Mesendoderm (in vitro differentiated cells): ENCODE results near the gene CRACR2A.

ENCODE experiments used
- DNase-seq: peaks from one replicate; pipeline ENCODE4 v3.0.0; 2013
- H2AK5ac ChIP-seq: 2 replicates; pipeline ENCODE4 v1.6.1; 2013; ENCODE audit warnings: low read length, inconsistent platforms
- H2BK120ac ChIP-seq: 2 replicates; pipeline ENCODE4 v1.6.1; 2013; ENCODE audit warnings: low read depth, mild to moderate bottlenecking, low read length, moderate library complexity, mixed read lengths
- H2BK15ac ChIP-seq: replicated peaks from 2 replicates; pipeline ENCODE4 v1.6.1; 2013; ENCODE audit warnings: low read depth, mild to moderate bottlenecking, moderate library complexity
- H2BK5ac ChIP-seq: 2 replicates; pipeline ENCODE4 v1.6.1; 2013; ENCODE audit warnings: low read length, inconsistent platforms
- H3K18ac ChIP-seq: 2 replicates; pipeline ENCODE4 v1.6.1; 2013; ENCODE audit warnings: mild to moderate bottlenecking, low read length, mixed read lengths
- H3K23ac ChIP-seq: one replicate; pipeline ENCODE4 v1.6.1; 2013; ENCODE audit warnings: low read length
- H3K27ac ChIP-seq: 2 replicates; pipeline ENCODE4 v1.5.1; 2013; ENCODE audit warnings: low read depth, mild to moderate bottlenecking, inconsistent platforms, low read length, moderate library complexity
- H3K27me3 ChIP-seq: 2 replicates; pipeline ENCODE4 v1.6.1; 2013; ENCODE audit warnings: low read length, control low read depth, mild to moderate bottlenecking, inconsistent platforms; ENCODE audit not compliant: insufficient read depth, poor library complexity
- H3K36me3 ChIP-seq: 2 replicates; pipeline ENCODE4 v1.6.1; 2013; ENCODE audit warnings: low read length, inconsistent platforms; ENCODE audit not compliant: control insufficient read depth, insufficient read depth
- H3K4ac ChIP-seq: one replicate; pipeline ENCODE4 v1.6.1; 2013; ENCODE audit warnings: low read depth, mild to moderate bottlenecking, low read length, moderate library complexity
- H3K4me1 ChIP-seq: 2 replicates; pipeline ENCODE4 v1.6.1; 2013; ENCODE audit warnings: low read depth, low read length, inconsistent platforms; ENCODE audit not compliant: control insufficient read depth
- H3K4me2 ChIP-seq: 2 replicates; pipeline ENCODE4 v1.6.1; 2013; ENCODE audit warnings: low read length
- H3K4me3 ChIP-seq: 2 replicates; pipeline ENCODE4 v1.5.1; 2013; ENCODE audit warnings: mild to moderate bottlenecking, low read length
- H3K56ac ChIP-seq: one replicate; pipeline ENCODE4 v1.6.1; 2013; ENCODE audit warnings: low read length
- H3K79me1 ChIP-seq: 2 replicates; pipeline ENCODE4 v1.6.1; 2013; ENCODE audit warnings: low read length, inconsistent platforms
- H3K79me2 ChIP-seq: 2 replicates; pipeline ENCODE4 v1.6.1; 2013; ENCODE audit warnings: mild to moderate bottlenecking, low read length; ENCODE audit not compliant: control insufficient read depth, insufficient read depth
- H3K9ac ChIP-seq: 2 replicates; pipeline ENCODE4 v1.6.1; 2013; ENCODE audit warnings: low read length, inconsistent platforms
- H4K5ac ChIP-seq: one replicate; pipeline ENCODE4 v1.6.1; 2013; ENCODE audit warnings: low read length
- H4K8ac ChIP-seq: one replicate; pipeline ENCODE4 v1.6.1; 2013; ENCODE audit warnings: low read depth, mild to moderate bottlenecking, control low read depth, low read length, moderate library complexity
- WGBS: extraction: QIAGEN DNeasy Blood & Tissue Kit; methylation state at CpG from one replicate; pipeline ENCODE4 v1.1.7; 2013; ENCODE audit warnings: low lambda C conversion rate, missing lambda C conversion rate; ENCODE audit not compliant: insufficient coverage; ENCODE audit errors: extremely low coverage; 5-methylcytosine and 5-hydroxymethylcytosine counted together

CRACR2A gene

DNA sequence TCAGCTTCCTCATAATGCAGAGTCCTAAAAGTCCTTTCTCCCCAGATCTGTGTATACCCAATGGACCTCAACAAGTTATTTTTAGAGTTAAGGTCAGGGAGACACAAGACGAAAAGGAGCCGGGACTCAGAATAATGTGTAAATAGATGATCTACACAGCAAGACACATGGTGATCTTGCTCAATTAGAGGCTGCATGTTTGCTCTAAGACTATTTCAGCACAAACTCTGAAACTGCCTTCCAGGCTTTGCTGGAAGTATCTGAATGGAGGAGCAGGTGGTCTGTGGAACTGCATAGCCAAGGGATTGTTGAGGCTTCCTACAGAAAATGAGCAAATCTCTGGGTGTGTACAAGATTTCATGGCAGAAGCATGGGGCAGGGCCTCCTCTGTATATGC is 80.8 kb downstream of the CRACR2A start:
- H3K4me3 ChIP-seq: no peak overlapping the region
- no peak overlapping the region for H3K27ac ChIP-seq
- H3K56ac ChIP-seq: no peak overlapping the region
- H3K9ac ChIP-seq: no peak overlapping the region
- H2BK120ac ChIP-seq: no peak overlapping the region
- H3K4me2 ChIP-seq: no peak overlapping the region
- no peak overlapping the region for H3K4ac ChIP-seq
- no peak overlapping the region for H3K18ac ChIP-seq
- H3K79me2 ChIP-seq: no peaks in the 10 kb centered on the region
- H4K5ac ChIP-seq: no peak overlapping the region
- H3K27me3 ChIP-seq: no peaks in the 10 kb centered on the region
- no peaks in the 10 kb centered on the region for H3K79me1 ChIP-seq
- H3K36me3 ChIP-seq: no peaks in the 10 kb centered on the region
- H3K23ac ChIP-seq: no peak overlapping the region
- H2BK15ac ChIP-seq: no peak overlapping the region
- H2BK5ac ChIP-seq: no peak overlapping the region
- peaks cover 1% of the 10 kb centered on the region for H3K4me1 ChIP-seq
- DNase-seq: no peak
- no CpG with 5 or more reads among the region's 2 CpGs for WGBS
- no peak overlapping the region for H4K8ac ChIP-seq
- no peak overlapping the region for H2AK5ac ChIP-seq

- no peak for DNase-seq
- Histone ChIP-seq H3K4me3 (no peak overlapping the region), H2BK120ac (no peak overlapping the region), H3K36me3 (no peaks in the 10 kb centered on the region), H3K23ac (no peak overlapping the region), H2AK5ac (no peak overlapping the region), H4K5ac (no peak overlapping the region), H4K8ac (no peak overlapping the region), H3K56ac (no peak overlapping the region), H2BK5ac (no peak overlapping the region), H2BK15ac (no peak overlapping the region), H3K4me1 (peaks cover 1% of the 10 kb centered on the region), H3K79me1 (no peaks in the 10 kb centered on the region), H3K18ac (no peak overlapping the region), H3K27me3 (no peaks in the 10 kb centered on the region), H3K27ac (no peak overlapping the region), H3K9ac (no peak overlapping the region), H3K4ac (no peak overlapping the region), H3K79me2 (no peaks in the 10 kb centered on the region), H3K4me2 (no peak overlapping the region)
- WGBS: no CpG with 5 or more reads among the region's 4 CpGs
These were observed 81.4 kb downstream of the CRACR2A start for GRCh38 chr12:3671330-3672112.

DNA sequence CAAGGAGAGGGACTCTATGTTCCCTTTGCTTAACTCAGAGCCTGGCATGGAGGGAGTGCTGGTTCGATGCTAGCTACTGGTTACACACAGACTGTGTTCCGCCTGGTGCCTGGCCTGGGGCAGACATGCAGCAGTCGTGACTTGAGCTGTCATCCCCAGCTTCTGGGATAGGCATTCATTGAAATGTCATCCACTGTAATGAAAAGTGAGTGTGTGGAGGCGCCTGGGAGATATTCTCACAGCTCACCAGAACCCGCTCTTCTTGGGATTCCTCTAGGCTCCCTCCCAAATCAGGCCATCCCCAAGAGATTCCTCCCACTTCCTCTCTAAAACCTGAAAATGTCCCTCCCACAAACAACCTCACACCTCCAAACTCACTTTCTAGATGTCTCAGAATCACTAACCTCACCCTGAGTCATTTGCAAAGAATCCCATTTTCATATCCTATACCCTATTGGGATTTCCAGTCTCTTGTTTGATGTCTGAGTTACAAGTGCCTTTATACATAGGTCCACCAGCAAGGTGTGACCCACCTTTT is 82.8 kb downstream of the CRACR2A start:
- no peak overlapping the region for H3K23ac ChIP-seq
- no peaks in the 10 kb centered on the region for H3K79me2 ChIP-seq
- H3K56ac ChIP-seq: no peak overlapping the region
- no peak overlapping the region for H2BK15ac ChIP-seq
- H3K9ac ChIP-seq: no peak overlapping the region
- no peaks in the 10 kb centered on the region for H3K27me3 ChIP-seq
- H3K4me1 ChIP-seq: no peaks in the 10 kb centered on the region
- H3K18ac ChIP-seq: no peak overlapping the region
- no peak overlapping the region for H3K27ac ChIP-seq
- no peak overlapping the region for H4K5ac ChIP-seq
- no peaks in the 10 kb centered on the region for H3K36me3 ChIP-seq
- H3K4me3 ChIP-seq: no peak overlapping the region
- no peak overlapping the region for H4K8ac ChIP-seq
- H3K4me2 ChIP-seq: no peak overlapping the region
- no peak for DNase-seq
- H2AK5ac ChIP-seq: no peak overlapping the region
- no peak overlapping the region for H2BK120ac ChIP-seq
- H3K79me1 ChIP-seq: no peaks in the 10 kb centered on the region
- no peak overlapping the region for H2BK5ac ChIP-seq
- no peak overlapping the region for H3K4ac ChIP-seq
- WGBS: no CpG with 5 or more reads among the region's 5 CpGs

GRCh38 chr12:3669594-3669993 is 83.3 kb downstream of the CRACR2A start:
- Histone ChIP-seq H2BK15ac (no peak overlapping the region), H2BK120ac (no peak overlapping the region), H3K4me3 (no peak overlapping the region), H3K4ac (no peak overlapping the region), H3K9ac (no peak overlapping the region), H4K5ac (no peak overlapping the region), H3K4me2 (no peak overlapping the region), H4K8ac (no peak overlapping the region), H3K4me1 (no peaks in the 10 kb centered on the region), H3K18ac (no peak overlapping the region), H3K23ac (no peak overlapping the region), H3K79me2 (no peaks in the 10 kb centered on the region), H2BK5ac (no peak overlapping the region), H3K27me3 (no peaks in the 10 kb centered on the region), H3K79me1 (no peaks in the 10 kb centered on the region), H3K56ac (no peak overlapping the region), H3K27ac (no peak overlapping the region), H3K36me3 (no peaks in the 10 kb centered on the region), H2AK5ac (no peak overlapping the region)
- no peak for DNase-seq
- no CpG with 5 or more reads among the region's 4 CpGs for WGBS

DNA sequence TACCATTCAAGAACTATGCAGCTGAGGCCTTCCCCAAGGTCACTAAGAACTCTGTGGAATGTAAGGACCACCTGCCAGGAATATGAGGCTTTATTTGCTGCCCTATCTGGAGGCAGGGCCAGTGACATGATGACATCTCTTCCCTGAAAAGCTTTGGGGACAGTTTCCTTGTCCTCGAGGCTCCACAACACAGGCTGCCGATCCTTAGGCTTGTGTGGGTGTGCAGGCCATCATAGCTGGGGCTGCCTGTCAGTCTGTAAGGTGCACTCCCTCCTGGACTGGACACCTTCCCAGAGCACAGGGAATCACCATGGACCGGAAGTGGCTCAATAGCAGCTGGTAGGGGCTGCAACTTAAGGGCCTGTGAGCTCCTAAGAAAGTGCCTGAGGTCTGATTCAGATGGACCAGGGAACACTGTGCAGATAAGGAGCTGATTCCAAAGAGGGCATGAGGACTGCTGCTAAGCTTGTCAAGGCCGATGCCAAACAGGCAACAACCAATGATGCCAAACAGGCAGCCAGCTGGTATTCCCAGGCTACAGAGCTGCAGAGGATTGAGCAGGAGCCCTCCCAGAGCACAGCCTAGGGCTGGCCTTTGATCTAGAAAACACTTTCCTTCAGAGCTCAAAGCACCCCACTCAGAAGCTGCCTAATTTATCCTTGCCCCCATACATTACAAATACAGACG is 84.3 kb downstream of the CRACR2A start:
- H3K23ac ChIP-seq: no peak overlapping the region
- H3K36me3 ChIP-seq: no peaks in the 10 kb centered on the region
- no peak overlapping the region for H2BK15ac ChIP-seq
- no peak overlapping the region for H3K4me2 ChIP-seq
- no peaks in the 10 kb centered on the region for H3K79me2 ChIP-seq
- no peak overlapping the region for H2BK5ac ChIP-seq
- no peak overlapping the region for H2AK5ac ChIP-seq
- H3K18ac ChIP-seq: no peak overlapping the region
- no peak for DNase-seq
- no peak overlapping the region for H3K9ac ChIP-seq
- H3K4ac ChIP-seq: no peak overlapping the region
- H3K27me3 ChIP-seq: no peaks in the 10 kb centered on the region
- H3K56ac ChIP-seq: no peak overlapping the region
- H3K27ac ChIP-seq: no peak overlapping the region
- no peak overlapping the region for H4K8ac ChIP-seq
- no peaks in the 10 kb centered on the region for H3K4me1 ChIP-seq
- no CpG with 5 or more reads among the region's 5 CpGs for WGBS
- no peak overlapping the region for H2BK120ac ChIP-seq
- no peaks in the 10 kb centered on the region for H3K79me1 ChIP-seq
- no peak overlapping the region for H3K4me3 ChIP-seq
- H4K5ac ChIP-seq: no peak overlapping the region
